Measurements from ENCODE around the gene KDM4F.
"Not testable (repeated sequence)": the region's sequence is repeated elsewhere in the genome, so short reads cannot be mapped to it uniquely, and the experiment has no call there.

Gene KDM4F

DNA sequence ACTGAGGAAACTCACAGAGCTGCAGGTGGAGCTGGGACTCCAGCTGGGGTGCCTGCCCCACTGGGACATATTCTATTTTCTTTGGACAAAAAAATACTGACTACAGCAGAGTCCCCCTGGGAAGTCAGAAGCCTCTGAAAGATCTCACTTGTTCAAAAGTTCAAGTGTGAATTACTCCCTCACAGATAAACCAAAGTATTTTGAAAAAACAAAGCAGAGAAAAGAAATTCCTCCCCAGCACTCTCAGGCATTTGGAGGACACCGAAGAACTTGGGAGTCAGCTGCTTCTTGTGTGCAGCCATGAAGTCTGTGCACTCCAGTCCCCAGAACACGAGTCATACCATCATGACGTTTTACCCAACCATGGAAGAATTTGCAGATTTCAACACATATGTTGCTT is at the start of gene KDM4F:
KDM4F (plus strand) TSS at position 301 of the 400 bp plus-strand sequence.
- DNase-seq: not testable (repeated sequence)

GRCh38 chr11:95003716-95004115 is 45.5 kb upstream of the KDM4F start:
- no peak for DNase-seq

DNA sequence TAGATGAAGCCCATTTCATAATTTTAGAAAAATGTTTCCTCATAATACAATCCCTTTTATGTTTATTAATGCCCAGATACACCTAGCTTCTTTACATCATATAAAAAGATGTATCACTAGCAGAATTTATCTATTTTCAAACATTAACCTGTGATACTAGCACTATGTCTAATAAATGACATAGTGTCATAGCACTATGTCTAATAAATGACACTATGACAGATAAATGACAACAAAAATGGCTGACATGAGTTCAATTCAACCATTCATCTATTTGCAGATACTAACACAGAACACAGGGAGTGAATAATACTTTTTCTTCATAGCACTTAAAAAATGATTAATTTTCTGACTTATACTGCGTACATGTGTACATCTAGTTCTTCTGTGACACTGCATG is 43.6 kb upstream of the KDM4F start:
- no peak for DNase-seq

GRCh38 chr11:95011376-95011775 is 37.8 kb upstream of the KDM4F start:
- DNase-seq: no peak

DNA sequence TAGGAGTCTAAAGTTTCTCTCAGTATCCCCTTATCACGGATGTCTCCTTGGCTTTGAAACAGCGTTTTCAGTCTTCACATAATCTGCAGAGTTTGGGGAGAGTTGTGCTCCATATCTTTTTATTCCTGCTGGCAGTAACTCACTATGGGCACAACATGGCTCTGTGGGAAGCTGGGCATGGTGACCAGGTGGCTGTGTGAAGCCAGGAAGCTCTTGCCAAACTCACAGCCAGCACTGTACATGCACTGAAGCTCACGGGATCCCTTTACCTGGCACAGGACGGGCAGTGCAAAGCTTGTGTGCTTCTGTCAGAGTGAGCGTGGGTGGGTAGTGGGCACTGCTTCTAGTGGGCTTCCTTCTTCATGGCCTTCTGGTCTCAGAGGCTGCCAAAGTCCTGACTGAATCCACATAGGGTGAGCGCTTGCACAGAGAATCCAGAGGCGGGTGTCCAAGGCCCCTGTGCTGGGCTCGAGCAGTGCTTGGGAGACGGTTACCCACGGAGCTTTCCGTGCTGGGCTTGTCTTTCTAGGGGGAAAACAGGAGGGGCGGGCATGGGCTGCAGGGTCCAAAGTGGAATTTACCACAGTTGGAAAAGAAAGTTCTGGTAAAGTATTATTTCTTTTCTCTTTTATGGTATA is 34.9 kb upstream of the KDM4F start:
- no peak for DNase-seq

DNA sequence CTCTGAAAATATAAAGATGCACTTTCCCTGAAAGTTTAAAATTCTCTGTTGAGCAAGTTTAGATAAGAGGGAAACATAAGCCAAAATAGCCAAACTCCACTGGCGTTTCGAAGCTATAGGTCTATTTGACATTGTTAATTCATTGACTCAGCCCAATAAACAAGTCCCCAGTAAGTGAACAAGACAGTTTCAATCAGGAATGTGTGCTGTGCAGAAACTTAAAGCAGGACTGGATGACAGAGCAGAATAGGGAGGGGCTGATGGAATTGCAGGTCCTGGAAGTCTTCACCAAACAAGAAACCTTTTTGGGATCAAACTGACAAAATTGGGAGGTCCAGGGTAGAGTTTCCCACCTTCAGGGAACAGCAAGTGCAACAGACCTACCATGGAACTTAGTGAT is 33.1 kb upstream of the KDM4F start:
- no peak for DNase-seq

- not testable (repeated sequence) for DNase-seq
Measured at GRCh38 chr11:95021468-95021867, 27.8 kb upstream of the KDM4F start.

DNA sequence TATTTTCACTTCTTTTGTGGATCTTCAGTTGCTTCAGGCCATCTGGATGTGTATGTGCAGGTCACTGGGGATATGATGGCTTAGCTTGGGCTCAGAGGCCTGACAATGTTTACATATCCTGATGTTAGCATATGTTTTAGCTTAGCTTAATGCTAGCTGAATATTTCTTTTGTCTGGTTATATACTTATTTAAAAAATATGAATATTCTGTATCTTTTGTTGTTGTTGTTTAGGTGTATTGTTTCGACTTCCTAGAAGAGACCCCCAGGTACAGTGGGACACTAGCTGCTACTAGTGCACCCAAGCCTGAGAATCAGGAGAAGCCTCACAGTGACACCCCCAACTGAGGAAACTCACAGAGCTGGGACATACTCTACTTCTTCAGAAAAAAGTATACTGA is 24.3 kb upstream of the KDM4F start, which contains the start of gene KDM4E:
KDM4E (plus strand) TSS at position 301 of the 400 bp plus-strand sequence. CDS start 300 bp downstream, outside the sequence.
- no peak for DNase-seq

DNA sequence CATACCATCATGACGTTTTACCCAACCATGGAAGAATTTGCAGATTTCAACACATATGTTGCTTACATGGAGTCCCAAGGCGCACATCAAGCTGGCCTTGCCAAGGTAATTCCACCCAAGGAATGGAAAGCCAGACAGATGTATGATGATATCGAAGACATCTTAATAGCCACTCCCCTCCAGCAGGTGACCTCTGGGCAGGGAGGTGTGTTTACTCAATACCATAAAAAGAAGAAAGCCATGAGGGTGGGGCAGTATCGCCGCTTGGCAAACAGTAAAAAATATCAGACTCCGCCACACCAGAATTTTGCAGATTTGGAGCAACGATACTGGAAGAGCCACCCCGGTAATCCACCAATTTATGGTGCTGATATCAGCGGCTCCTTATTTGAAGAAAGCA is 23.6 kb upstream of the KDM4F start:
- not testable (repeated sequence) for DNase-seq

DNA sequence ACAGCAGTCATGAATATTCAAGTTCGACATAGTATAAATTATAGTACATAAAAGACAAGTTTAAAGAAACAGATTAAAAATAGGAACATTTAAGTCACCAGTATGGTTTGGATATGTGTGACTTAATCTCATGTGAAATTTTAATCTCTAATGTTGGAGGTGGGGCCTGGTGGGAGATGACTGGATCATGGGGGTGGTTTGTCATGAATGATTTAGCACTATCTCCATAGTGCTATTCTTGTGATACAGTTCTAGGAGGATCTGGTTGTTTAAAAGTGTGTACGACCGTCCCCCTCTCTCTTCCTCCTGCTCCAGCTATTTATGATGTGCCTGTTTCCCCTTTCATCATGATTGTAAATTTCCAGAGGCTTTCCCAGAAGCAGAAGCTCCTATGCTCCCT is 20.9 kb upstream of the KDM4F start:
- DNase-seq: no peak

DNA sequence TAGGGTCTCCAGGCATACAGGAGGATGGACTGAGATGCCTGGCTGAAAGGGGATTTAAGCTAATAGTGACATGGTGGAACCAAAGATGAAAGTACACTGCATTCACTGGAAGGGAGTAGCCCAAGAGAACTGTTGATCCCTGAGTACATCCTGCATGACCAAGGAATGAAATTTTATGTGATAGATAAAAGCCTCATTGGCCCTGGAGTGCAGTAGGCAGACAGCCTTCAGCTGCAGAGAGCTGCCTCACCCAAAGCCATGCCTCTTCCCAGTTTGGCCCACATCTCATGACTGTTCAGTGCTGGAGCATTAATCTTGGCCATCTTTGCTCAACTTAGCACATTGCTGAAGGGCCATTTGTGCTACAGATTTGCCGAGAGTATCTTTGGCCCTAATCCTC is 16.2 kb upstream of the KDM4F start:
- DNase-seq: no peak

DNA sequence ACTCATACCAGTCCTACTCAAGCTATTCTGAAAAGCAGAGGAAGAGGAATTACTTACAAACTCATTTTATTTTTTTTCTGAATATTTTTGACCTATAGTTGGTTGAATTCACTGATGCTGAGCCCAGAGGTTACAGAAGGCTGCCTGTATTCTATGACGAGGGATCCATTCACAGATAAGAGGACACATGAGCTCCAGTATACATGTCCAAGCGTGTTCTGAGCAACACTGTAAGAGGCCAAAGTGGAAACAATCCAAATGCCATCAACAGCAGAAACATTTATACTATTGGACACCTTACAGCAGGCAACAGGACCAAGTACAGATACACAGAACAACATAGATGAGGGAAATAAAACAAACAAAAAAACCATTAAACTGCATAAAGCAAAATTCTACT is 13.9 kb upstream of the KDM4F start:
- DNase-seq: no peak

DNA sequence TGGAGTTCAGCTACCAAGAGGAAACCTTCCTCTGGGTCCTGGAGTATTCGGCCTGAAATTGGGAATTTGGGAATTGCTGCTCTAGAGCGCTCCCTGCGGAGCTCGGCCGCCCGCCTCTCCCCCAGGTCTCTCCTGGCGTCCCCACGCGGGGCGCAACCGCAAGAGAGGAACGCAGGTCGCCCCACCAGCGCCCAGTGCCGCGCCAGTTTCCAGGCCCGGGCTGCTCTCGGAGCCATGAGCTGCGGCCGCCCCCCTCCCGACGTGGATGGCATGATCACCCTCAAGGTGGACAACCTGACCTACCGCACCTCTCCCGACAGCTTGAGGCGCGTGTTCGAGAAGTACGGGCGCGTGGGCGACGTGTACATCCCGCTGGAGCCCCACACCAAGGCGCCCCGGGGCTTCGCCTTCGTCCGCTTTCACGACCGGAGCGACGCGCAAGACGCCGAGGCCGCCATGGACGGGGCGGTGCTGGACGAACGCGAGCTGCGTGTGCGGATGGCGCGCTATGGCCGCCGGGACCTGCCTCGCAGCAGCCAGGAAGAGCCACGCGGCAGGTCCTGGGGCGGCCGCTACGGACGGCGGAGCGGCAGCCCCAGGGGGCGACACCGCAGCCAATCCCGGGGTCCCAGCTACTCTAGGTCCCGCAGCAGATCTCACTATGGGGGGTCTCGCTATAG is 11.7 kb upstream of the KDM4F start:
- not testable (repeated sequence) for DNase-seq

- no peak for DNase-seq
Measured at GRCh38 chr11:95042239-95042638, 7.0 kb upstream of the KDM4F start.

- no peak for DNase-seq
Measured at GRCh38 chr11:95042906-95043305, 6.3 kb upstream of the KDM4F start.

GRCh38 chr11:95044010-95044409 is 5.2 kb upstream of the KDM4F start:
- DNase-seq: no peak

DNA sequence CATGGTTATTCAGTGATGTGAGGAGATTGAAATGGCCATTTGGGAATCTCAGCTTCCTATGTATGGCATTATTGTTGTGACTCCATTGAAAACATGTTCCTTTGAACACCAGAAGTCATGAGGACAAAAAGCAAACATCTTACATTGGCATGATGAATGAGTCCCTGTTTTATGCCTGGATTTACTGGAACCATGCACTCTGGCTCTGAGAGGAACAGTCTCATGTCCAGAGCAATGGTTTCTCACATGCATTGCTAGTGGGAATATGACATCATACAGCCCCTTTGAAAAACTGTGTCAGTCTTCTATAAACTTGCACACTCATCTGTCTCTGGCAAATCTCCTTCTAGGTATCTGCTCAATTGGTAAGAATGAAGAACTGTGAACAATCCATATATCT is 3.4 kb upstream of the KDM4F start:
- no peak for DNase-seq

DNA sequence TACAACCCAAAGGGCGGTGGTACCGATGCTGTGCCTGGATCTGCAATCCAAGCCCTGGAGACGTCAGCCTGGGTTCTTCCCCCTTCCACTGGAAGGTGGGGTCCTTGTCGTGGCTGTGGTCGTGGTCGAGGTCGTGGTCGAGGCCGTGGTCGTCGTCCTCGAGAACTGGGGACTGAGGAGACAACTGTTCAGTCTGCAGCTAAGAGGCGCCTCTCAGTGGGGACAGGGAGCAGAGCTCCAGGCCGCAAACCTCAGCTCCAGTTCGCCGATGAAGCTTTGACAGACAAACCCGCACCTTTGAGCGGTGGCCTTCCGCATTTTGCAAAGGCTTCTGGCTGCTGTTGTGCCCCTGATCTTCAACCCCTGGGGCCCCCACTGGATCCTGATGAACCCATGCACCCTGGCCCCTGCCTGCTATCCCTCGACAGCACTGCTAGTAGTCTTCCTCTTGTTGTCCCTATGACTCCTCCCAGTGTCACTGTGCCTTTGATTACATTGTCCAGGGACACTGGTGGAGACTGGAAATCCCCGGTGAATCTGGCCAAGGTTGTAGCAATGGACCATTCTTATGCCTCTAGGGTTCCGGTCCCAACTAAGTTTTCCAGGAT is 1.5 kb downstream of the KDM4F start:
- DNase-seq: no peak

DNA sequence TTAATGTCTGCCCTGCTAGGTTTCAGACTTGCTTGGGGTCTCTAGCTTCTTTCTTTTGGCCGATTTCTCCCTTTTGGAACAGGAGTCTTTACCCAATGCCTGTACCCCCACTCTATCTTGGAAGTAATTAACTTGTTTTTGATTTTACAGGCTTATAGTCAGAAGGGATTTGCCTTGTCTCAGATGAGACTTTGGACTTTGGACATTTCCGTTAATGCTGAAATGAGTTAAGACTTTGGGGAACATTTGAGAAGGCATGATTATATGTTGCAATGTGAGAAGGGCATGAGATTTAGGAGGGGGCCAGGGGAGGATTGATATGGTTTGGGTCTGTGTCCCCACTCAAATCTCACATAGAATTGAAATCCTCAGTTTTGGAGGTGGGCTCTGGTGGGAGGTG is 5.1 kb downstream of the KDM4F start:
- DNase-seq: no peak

GRCh38 chr11:95055283-95055897 is 6.2 kb downstream of the KDM4F start:
- DNase-seq: no peak

DNA sequence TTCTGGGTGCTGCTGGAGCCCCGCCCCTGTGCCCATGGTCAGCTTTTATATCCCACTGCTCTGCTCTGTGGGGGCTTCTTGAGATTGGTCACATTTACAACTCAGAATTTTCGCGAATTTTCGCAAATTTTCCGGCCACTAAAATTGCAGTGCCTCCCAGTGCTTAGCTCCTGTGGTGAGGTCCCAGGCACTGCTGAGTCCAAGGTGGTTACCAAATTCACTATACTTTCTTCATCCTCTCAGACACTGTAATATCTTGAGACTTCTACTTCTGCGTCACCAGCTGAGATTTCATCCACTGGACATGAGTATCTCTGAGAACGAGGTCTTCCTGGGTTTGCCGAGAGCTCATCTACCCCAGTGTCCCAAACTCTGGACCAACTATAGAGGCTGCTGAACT is 8.7 kb downstream of the KDM4F start:
- no peak for DNase-seq

DNA sequence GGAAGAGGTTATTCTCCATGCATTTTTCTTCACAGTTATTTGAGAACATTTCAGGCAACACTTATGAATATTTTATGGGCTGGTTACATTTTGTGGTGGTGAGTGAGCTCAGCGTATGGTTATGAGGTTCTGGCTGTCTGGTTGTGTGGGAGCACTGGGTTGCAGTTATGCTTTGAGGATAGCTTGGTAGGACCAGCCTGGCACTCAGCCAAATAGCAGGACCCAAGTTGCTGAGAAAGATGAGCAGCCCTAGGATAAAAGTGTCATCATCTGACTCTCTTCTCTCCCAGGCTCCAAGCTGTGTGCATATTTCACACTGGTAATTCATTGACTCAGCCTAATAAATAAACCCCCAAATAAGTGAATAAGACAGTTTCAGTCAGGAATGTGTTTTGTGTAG is 9.4 kb downstream of the KDM4F start:
- no peak for DNase-seq

DNA sequence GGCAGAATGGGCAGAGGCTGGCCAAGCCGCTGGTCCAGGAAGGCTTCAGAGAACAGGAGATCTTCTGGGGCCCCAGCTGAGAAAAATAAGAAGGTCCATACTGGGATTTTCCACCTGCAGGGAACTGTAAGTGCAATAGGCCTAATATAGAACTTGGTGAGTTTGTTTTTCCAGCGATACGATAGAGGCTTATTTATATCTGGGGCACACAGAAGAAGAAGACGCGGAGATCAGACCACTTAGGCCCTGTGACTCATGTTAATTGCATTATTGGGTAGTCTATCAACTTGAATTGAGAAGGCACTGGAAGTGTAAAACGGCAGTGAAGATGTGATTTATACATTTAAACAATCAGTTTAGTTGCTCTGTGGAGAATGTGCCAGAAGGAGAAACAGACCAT is 9.8 kb downstream of the KDM4F start:
- DNase-seq: no peak

DNA sequence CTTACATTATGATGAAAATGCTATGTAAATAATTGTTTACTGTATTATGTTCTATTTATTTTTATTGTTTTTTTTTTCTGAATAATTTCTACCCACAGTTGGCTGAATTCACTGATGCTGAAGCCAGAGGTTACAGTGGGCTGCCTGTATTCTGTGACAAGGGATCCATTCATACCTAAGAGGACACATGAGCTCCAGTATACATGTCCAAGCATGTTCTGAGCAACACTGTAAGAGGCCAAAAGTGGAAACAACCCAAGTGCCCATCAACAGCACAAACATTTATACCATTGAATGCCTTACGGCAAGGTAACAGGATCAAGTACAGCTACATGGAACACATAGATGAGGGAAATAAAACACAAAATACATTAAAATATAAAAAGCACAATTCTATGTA is 16.1 kb downstream of the KDM4F start:
- no peak for DNase-seq

Data from COR-L47 (cell line).